Stimulated activated naive CD8-positive, alpha-beta T cell treated with anti-CD3 and anti-CD28 coated beads, Interleukin-15, Interleukin-2, amounts not matched to agents 100 ng/mL and 50 ng/mL, for 24 hours (primary cell): Measurements from ENCODE around the gene PSMC4.

ENCODE experiments used
- H3K27ac Mint-ChIP-seq: one replicate; pipeline ENCODE4 v1.8.0; 2021; ENCODE audit warnings: mild to moderate bottlenecking, mixed read lengths
- H3K27me3 Mint-ChIP-seq: one replicate; pipeline ENCODE4 v1.8.0; 2021; ENCODE audit warnings: mixed read lengths
- H3K36me3 Mint-ChIP-seq: one replicate; pipeline ENCODE4 v1.8.0; 2021; ENCODE audit warnings: low read depth, mixed read lengths
- H3K4me1 Mint-ChIP-seq: one replicate; pipeline ENCODE4 v1.8.0; 2021; ENCODE audit warnings: low read depth, mixed read lengths
- H3K4me3 Mint-ChIP-seq: one replicate; pipeline ENCODE4 v1.8.0; 2021; ENCODE audit warnings: mild to moderate bottlenecking, mixed read lengths
- H3K9me3 Mint-ChIP-seq: one replicate; pipeline ENCODE4 v1.8.0; 2021; ENCODE audit warnings: mixed read lengths

Gene PSMC4

DNA sequence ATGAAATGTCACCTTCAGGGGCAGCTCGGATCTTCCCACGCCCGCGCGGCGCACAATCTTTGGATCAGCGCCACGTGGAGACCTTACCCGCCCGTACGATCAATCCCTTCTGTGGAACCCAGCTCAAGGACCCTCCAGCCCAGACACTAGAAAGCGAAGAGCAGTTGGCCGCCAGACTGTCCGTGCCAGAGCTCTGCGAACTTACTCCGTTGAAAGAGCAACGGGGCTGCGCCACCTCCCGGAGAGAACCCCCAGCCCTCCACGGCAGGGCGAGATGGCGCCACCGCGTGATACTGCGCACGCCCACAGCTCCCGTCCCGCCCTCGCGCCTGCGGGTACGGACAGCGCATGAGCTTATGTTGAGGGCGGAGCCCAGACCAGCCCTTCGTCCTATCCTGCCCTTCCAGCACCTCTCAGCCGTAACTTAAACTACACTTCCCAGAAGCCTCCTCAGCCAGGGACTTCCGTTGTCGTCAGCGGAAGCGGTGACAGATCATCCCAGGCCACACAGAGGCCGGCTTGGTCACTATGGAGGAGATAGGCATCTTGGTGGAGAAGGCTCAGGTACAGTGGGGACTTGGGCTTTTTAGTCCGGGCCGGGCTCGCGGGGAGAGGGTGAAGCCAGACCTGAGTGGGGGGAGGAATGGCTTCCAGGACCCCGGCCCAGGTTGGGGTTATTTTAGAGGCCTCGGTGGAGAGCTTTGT is at the start of gene PSMC4:
Gene PSMC4, plus strand, starts transcription at position 491 of the 705 bp plus-strand sequence. Its CDS starts 38 bp downstream, at position 529.
- Mint-ChIP-seq H3K27me3 (no peaks in the 10 kb centered on the region), H3K36me3 (peaks cover 55% of the 10 kb centered on the region), H3K9me3 (no peaks in the 10 kb centered on the region), H3K4me3 (peak within 1 kb of the TSS; percentile 97), H3K27ac (peak within 1 kb of the TSS; percentile 99), H3K4me1 (peaks cover 48% of the 10 kb centered on the region)

DNA sequence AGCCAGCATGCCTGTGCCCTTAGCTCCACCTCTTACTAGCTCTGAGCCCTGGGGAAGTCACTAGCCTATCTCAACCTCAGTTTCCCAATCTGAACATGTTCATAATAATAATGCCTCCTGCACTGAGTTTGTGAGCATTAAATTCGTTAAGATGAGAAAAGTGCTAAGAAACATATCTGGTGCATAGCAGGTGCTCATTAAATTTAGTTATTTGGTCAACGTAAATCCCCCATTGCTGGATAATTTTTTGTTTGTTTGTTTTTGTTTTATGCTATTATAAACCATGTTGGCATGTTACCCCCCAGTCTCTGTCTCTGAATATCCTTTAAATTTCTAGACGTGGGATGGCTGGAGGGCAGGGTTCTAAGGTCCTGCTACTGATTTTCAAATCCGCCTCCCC is 47.1 kb upstream of the PSMC4 start:
- no peaks in the 10 kb centered on the region for H3K36me3 Mint-ChIP-seq
- no peak overlapping the region for H3K4me3 Mint-ChIP-seq
- no peaks in the 10 kb centered on the region for H3K9me3 Mint-ChIP-seq
- no peaks in the 10 kb centered on the region for H3K27me3 Mint-ChIP-seq
- peaks cover 9% of the 10 kb centered on the region for H3K4me1 Mint-ChIP-seq
- no peak overlapping the region for H3K27ac Mint-ChIP-seq

DNA sequence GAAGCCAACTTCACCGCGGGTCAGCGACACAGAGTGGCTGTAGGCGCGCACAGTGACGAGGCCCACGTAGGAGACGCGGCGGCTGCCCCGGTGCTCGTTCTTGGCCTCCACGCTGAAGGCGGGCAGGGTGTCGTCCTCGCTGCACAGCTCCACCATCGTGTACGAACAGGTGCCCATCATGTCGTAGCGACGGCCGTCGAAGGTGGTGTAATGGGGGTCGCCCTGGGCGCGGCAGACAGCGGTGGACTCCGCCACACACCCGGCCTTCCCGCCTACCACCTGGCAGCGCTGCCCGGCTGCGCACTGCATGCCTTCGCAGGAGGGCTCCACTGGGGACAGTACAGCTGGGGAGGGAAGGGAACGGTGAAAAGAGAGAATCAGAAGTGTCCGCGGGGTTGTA is 46.6 kb upstream of the PSMC4 start:
- no peaks in the 10 kb centered on the region for H3K27me3 Mint-ChIP-seq
- no peak overlapping the region for H3K4me3 Mint-ChIP-seq
- H3K36me3 Mint-ChIP-seq = no peaks in the 10 kb centered on the region
- H3K27ac Mint-ChIP-seq = no peak overlapping the region
- H3K9me3 Mint-ChIP-seq = no peaks in the 10 kb centered on the region
- peaks cover 9% of the 10 kb centered on the region for H3K4me1 Mint-ChIP-seq

DNA sequence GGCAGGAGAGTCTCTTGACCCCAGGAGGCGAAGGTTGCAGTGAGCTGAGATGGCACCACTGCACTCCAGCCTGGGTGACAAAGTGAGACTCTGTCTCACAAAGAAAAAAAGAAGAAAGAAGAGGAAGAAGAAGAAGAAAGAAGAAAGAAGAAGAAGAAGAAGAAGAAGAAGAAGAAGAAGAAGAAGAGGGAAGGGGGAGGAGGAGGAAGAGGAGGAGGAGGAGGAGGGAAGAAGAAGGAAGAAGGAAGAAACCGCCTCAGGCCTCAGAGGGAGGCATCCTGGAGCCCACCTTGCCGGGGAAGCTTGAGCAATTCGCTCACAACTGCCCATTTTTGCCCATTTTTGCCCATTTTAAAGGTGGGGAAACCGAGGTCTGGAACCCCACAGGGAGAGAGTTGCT is 46.0 kb upstream of the PSMC4 start:
- no peak overlapping the region for H3K27ac Mint-ChIP-seq
- H3K4me3 Mint-ChIP-seq = no peak overlapping the region
- H3K36me3 Mint-ChIP-seq = no peaks in the 10 kb centered on the region
- H3K4me1 Mint-ChIP-seq = peaks cover 13% of the 10 kb centered on the region
- H3K27me3 Mint-ChIP-seq = no peaks in the 10 kb centered on the region
- no peaks in the 10 kb centered on the region for H3K9me3 Mint-ChIP-seq

DNA sequence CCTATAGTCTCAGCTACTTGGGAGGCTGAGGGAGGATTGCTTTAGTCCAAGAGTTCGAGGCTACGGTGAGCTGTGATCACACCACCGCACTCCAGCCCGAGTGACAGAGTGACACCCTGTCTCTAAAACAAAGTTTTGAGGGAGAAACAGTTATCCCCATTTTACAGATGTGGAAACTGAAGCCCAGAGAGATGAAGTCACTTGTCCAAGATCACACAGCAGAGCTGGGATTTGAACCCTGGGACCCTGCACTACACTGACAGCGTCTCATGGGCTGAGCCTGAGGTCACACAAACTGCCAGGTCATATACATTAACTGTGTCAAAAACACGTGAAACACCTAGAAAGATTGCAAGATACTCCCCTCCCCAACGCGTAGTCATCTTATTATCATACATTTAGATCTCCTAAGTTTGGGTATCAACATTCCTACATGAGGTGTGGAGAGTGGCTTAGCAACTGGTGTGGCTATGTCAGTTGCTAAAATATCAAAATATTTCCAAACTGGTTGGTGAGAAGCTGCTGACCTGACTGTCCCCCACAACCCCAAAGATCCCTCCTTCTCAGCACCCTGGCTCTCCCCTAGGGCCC is 44.7 kb upstream of the PSMC4 start:
- Mint-ChIP-seq H3K36me3 (no peaks in the 10 kb centered on the region), H3K4me1 (peaks cover 13% of the 10 kb centered on the region), H3K27ac (no peak overlapping the region), H3K9me3 (no peaks in the 10 kb centered on the region), H3K27me3 (no peaks in the 10 kb centered on the region), H3K4me3 (no peak overlapping the region)

DNA sequence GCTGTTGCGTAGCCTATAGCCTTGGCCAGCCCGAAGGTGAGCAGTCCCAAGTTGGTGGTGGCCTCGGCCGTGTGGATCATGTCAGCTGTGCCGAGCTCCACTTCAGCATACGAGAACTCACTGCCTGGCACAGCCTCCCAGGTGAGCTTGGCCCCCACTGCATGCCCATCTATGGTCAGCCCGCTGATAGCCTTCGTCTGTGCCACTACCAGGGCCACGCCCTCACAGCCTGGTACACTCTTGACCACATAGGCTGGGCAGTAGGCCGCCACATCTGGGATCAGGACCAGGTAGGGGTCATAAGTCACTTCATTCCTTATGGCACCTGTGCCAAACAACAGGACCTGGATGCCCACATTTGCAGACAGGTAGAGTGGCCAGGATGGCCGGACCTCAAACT is 43.9 kb upstream of the PSMC4 start:
- no peak overlapping the region for H3K4me3 Mint-ChIP-seq
- no peaks in the 10 kb centered on the region for H3K27me3 Mint-ChIP-seq
- H3K27ac Mint-ChIP-seq = no peak overlapping the region
- H3K4me1 Mint-ChIP-seq = peaks cover 13% of the 10 kb centered on the region
- no peaks in the 10 kb centered on the region for H3K9me3 Mint-ChIP-seq
- H3K36me3 Mint-ChIP-seq = no peaks in the 10 kb centered on the region

DNA sequence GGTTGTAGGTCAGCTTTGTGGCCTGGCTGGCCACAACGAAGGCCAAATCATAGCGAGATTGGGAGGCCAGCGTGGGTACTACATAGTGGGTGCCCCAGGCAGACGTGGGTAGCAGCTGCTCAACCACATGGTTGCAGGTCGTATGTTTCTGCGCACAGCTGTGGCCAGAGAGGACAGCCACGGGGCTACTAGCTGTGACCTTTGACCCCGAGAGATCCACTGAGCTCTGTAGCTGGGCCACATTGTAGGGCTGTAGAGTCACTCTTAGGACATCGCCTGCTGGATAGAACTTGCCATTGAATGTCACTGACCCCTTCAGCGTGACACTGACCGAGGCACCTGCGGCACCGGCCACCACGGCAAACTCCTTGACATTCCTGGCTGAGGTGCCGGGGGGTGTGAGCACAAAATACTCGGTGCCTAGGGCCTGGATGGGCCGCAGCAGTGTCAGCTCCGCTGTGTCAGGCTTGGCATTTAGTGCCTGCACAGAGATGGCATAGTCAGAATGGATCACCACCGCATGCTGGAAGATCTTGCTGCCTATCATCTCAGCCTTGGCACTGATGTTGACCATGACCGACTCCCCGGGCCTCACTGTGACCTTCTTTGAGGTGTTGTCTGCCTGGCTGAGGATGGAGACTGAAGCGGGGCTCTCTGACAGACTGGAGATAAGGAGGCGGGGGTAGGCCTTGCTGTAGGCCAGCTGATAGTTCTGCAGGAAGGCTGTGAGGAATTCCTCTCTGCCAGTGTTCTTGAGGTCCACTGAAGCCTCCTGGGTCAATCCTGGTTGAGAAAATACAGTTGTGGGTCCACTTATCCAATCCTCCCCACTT is 43.2 kb upstream of the PSMC4 start:
- Mint-ChIP-seq H3K4me1 (peaks cover 13% of the 10 kb centered on the region), H3K27me3 (no peaks in the 10 kb centered on the region), H3K36me3 (no peaks in the 10 kb centered on the region), H3K9me3 (no peaks in the 10 kb centered on the region), H3K4me3 (no peak overlapping the region), H3K27ac (no peak overlapping the region)

DNA sequence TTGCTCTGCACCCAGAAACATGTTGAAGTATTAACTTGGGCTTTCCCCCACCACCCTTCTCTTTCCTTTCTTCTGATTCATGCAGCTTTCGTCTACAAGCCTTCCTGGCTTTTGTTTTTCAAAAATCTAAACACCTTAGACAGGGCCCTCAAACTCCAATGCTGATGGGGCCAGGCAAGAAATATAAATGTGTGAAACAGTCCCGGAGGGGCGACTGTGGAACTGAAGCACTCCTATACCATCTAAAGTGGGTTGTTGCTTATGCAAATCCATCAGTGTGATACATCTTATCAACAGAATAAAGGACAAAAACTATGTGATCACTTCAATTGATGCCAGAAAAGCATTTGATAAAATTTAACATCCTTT is 42.6 kb upstream of the PSMC4 start:
- Mint-ChIP-seq H3K4me1 (peaks cover 13% of the 10 kb centered on the region), H3K9me3 (no peaks in the 10 kb centered on the region), H3K27ac (no peak overlapping the region), H3K27me3 (no peaks in the 10 kb centered on the region), H3K4me3 (no peak overlapping the region), H3K36me3 (no peaks in the 10 kb centered on the region)

DNA sequence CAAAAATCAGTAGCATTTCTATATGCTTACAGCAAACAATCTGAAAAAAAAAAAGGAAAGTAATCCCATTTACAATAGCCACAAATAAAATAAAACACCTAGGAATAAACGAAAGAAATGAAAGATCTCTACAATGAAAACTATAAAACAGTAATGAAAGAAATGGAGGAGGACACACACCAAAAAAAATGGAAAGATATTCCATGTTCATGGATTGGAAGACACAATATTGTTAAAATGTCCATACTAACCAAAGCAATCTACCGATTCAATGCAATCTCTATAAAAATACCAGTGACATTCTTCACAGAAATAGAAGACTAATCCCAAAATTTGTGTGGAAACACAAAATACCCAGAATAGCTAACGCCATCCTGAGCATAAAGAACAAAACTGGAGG is 41.2 kb upstream of the PSMC4 start:
- H3K4me3 Mint-ChIP-seq = no peak overlapping the region
- H3K9me3 Mint-ChIP-seq = no peaks in the 10 kb centered on the region
- H3K36me3 Mint-ChIP-seq = no peaks in the 10 kb centered on the region
- H3K27me3 Mint-ChIP-seq = no peaks in the 10 kb centered on the region
- H3K4me1 Mint-ChIP-seq = peaks cover 23% of the 10 kb centered on the region
- H3K27ac Mint-ChIP-seq = no peak overlapping the region

DNA sequence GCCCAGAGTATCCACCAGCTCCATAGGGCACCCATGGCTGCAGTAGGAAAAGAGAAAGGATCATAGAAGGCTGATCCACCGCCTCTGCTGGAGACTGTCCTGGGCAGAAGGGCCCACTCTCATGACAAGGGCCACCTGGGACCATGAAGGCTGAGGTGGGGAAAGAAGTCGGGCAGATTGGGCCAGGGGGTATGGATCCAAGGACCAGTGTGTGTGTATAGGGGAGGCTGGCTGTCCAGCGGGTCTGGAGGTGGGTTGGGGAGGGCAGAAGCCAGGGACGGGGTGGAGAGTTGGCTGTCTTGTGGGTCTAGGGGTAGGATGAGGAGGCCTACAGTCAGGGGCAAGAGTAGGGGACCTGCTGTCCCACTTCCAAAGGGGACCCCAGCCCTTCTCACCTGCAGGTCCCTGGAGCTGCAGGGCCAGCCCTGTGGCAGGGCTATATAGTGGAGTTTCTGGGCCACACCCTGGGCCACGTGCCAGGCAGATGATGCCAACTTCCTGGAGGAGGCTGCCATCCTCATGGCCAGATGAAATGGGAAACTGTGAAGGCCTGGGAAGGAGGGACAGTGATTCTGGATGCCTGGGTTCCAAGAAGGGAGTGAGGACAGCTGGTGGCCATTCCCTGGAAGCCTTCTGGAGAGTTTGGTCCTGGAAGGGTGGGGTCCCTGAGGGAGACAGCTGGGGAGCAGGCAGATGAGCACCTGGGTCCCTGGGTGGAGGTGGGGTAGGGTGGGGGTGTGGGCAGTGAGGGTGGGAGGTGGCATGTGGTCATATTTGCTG is 36.2 kb upstream of the PSMC4 start, which contains the start of gene FCGBP:
Gene FCGBP, minus strand, starts transcription at position 51 of the 780 bp plus-strand sequence.
- Mint-ChIP-seq H3K4me1 (peaks cover 51% of the 10 kb centered on the region), H3K27ac (peak within 1 kb of the TSS; percentile 87)

DNA sequence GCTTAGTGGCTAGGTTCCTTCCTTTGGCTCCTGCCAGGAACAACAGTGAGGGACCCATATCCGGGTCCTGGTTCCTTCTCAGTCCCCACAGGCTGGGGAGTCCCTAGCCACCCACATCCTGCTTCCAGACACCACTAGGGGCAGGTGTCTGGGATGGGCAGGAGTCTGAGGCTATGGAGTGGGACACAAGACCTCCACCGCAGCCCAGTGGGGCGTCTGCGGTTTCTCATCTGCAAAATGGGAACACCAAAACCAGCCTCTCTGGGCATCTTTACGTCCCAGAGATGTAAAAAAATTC is 35.7 kb upstream of the PSMC4 start:
- Mint-ChIP-seq H3K4me1 (peaks cover 56% of the 10 kb centered on the region), H3K9me3 (peaks cover 4% of the 10 kb centered on the region), H3K27ac (peak overlapping the region; percentile 87), H3K27me3 (no peaks in the 10 kb centered on the region), H3K4me3 (no peak overlapping the region), H3K36me3 (peaks cover 9% of the 10 kb centered on the region)

More for the DNA sequence above, 36.2 kb upstream of the PSMC4 start, which contains the start of gene FCGBP:
- peaks cover 6% of the 10 kb centered on the region for H3K36me3 Mint-ChIP-seq
- H3K4me3 Mint-ChIP-seq = no peak within 1 kb of the TSS
- H3K9me3 Mint-ChIP-seq = no peaks in the 10 kb centered on the region
- H3K27me3 Mint-ChIP-seq = no peaks in the 10 kb centered on the region

DNA sequence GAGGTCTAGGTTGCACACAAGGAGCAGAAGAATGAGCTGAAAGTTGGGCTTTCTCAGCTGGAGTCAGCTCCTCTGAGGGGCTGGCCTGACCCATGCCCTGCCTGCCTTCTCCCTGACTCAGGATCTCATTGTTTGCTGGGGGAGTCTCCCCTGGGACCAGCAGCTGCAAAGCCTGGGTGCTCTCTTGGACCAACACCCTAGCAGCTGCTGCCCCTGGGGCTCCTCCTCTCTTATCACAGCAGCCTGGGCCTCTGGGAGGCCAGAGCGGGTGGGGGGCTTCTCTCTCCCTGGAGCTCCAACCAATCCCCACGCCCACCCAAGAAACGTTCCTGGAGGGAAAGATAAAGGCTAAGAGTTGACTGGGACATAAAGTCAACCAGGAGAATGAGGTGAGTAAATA is 34.9 kb upstream of the PSMC4 start:
- peaks cover 16% of the 10 kb centered on the region for H3K36me3 Mint-ChIP-seq
- peaks cover 7% of the 10 kb centered on the region for H3K9me3 Mint-ChIP-seq
- H3K27me3 Mint-ChIP-seq = no peaks in the 10 kb centered on the region
- peak overlapping the region; percentile 87 for H3K27ac Mint-ChIP-seq
- peak overlapping the region; percentile 20 for H3K4me3 Mint-ChIP-seq
- H3K4me1 Mint-ChIP-seq = peaks cover 63% of the 10 kb centered on the region

DNA sequence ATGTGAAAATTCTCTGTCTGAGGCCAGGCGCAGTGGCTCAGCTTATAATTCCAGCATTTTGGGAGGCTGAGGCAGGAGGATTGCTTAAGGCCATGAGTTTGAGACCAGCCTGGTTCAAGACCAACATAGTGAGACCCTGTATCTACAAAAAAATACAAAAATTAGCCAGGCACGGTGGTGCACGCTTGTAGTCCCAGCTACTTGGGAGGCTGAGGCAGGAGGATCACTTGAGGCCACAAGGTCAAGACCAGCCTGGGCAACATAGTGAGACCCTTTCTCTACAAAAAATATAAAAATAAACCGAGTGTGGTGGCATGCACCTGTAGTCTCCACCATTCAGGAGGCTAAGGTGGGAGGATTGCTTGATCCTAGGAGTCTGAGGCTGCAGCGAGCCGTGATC is 34.3 kb upstream of the PSMC4 start:
- Mint-ChIP-seq H3K4me3 (peak overlapping the region; percentile 27), H3K27ac (peak overlapping the region; percentile 87), H3K9me3 (peaks cover 7% of the 10 kb centered on the region), H3K36me3 (peaks cover 18% of the 10 kb centered on the region), H3K27me3 (no peaks in the 10 kb centered on the region), H3K4me1 (peaks cover 69% of the 10 kb centered on the region)

DNA sequence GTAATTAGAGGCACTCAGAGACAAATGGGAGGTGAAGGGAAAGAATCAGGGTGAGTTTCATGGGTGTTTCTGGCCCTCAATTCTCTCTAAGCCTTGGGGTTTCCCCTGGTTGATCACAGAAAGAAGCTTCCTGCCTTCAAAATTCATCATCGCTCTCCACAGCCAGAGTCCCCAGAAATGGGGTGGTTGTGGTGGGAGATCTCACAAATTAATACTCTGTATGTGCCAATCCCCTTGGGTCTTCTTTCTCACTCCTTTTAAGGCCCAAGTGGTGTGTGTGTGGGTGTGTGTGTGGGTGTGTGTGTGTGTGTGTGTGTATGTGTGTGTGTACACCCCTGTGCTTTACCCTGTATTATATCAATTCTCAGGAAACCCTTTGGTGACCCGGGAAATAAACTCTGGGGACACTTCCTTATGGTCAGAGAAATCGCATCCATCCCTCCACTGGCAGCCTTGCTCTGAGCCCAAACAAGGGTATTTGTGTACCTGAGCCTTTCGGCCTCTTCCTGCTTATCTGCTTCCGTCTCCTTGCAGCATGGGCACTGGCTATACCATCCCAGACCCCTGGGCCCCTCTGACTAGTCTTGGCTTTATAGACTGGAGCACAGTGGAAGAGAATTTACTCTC is 33.8 kb upstream of the PSMC4 start:
- no peaks in the 10 kb centered on the region for H3K27me3 Mint-ChIP-seq
- H3K27ac Mint-ChIP-seq = peak overlapping the region; percentile 59
- peaks cover 18% of the 10 kb centered on the region for H3K36me3 Mint-ChIP-seq
- peaks cover 75% of the 10 kb centered on the region for H3K4me1 Mint-ChIP-seq
- peak overlapping the region; percentile 27 for H3K4me3 Mint-ChIP-seq
- peaks cover 7% of the 10 kb centered on the region for H3K9me3 Mint-ChIP-seq
